ENCODE results near the gene BCR.
"Not testable (repeated sequence)": the region's sequence is repeated elsewhere in the genome, so short reads cannot be mapped to it uniquely, and the experiment has no call there.

BCR gene

GRCh38 chr22:23322497-23323080 is 142.3 kb downstream of the BCR start:
- DNase-seq = not testable (repeated sequence)

- not testable (repeated sequence) for DNase-seq
Measured at GRCh38 chr22:23323960-23324688, 143.8 kb downstream of the BCR start.

GRCh38 chr22:23325183-23325582 is 144.9 kb downstream of the BCR start:
- DNase-seq = no peak

- not testable (repeated sequence) for DNase-seq
Measured at GRCh38 chr22:23333822-23334221, 153.5 kb downstream of the BCR start.

- not testable (repeated sequence) for DNase-seq
Measured at GRCh38 chr22:23337672-23338071, 157.4 kb downstream of the BCR start.

- not testable (repeated sequence) for DNase-seq
Measured at GRCh38 chr22:23341942-23342695, 161.8 kb downstream of the BCR start.

GRCh38 chr22:23351321-23351720 is 171.0 kb downstream of the BCR start:
- no peak for DNase-seq

- no peak for DNase-seq
Measured at GRCh38 chr22:23353004-23353403, 172.7 kb downstream of the BCR start.

- DNase-seq = no peak
Measured at GRCh38 chr22:23353696-23354095, 173.4 kb downstream of the BCR start.

GRCh38 chr22:23356094-23356493 is 175.8 kb downstream of the BCR start:
- no peak for DNase-seq

- no peak for DNase-seq
Measured at GRCh38 chr22:23357053-23357452, 176.7 kb downstream of the BCR start.

- DNase-seq = no peak
Measured at GRCh38 chr22:23359583-23360123, 179.3 kb downstream of the BCR start.

- no peak for DNase-seq
Measured at GRCh38 chr22:23361676-23362075, 181.4 kb downstream of the BCR start.

GRCh38 chr22:23363683-23364082 is 183.4 kb downstream of the BCR start:
- DNase-seq = no peak

GRCh38 chr22:23364389-23364788 is 184.1 kb downstream of the BCR start:
- no peak for DNase-seq

GRCh38 chr22:23365524-23365923 is 185.2 kb downstream of the BCR start:
- no peak for DNase-seq

- no peak for DNase-seq
Measured at GRCh38 chr22:23365961-23366360, 185.7 kb downstream of the BCR start.

GRCh38 chr22:23367196-23367595 is 186.9 kb downstream of the BCR start:
- not testable (repeated sequence) for DNase-seq

Data from MV-4-11 (cell line).